Mesenteric fat pad (tissue), 1 donor: ENCODE data around the gene ABL2. TPM values are rescaled to one million over a fixed set of nuclear protein-coding genes. Genes with fewer than 3 reads are reported as not detected.
"Not testable (repeated sequence)": the region's sequence is repeated elsewhere in the genome, so short reads cannot be mapped to it uniquely, and the experiment has no call there.

Source experiments
- DNase-seq: peaks from one replicate; pipeline ENCODE4 v3.0.0-alpha.2; 2020; ENCODE audit warnings: low spot score
- total RNA-seq: library from RNA; stranded (reverse); fragmentation: NEBNext Ultra II Directional; extraction: Animal tissue kit (Norgen Biotek cat#: 25700); gene quantifications from one replicate; pipeline ENCODE4 v1.2.1, GENCODE V29; 2021
- donor health status: DM: yes; HTN: yes; CAD: no.

ABL2 gene
- total RNA-seq, 1 donor from 2014 or later = 66.7 TPM

GRCh38 chr1:179137617-179138255 is 91.7 kb downstream of the ABL2 start:
- no peak for DNase-seq

GRCh38 chr1:179135707-179136106 is 93.8 kb downstream of the ABL2 start:
- DNase-seq = not testable (repeated sequence)

GRCh38 chr1:179135168-179135567 is 94.3 kb downstream of the ABL2 start:
- not testable (repeated sequence) for DNase-seq

- no peak for DNase-seq
These were observed 99.6 kb downstream of the ABL2 start for GRCh38 chr1:179129702-179130473.

- no peak for DNase-seq
These were observed 101.0 kb downstream of the ABL2 start for GRCh38 chr1:179128520-179128919.

- DNase-seq = no peak
These were observed 102.1 kb downstream of the ABL2 start for GRCh38 chr1:179127163-179127895.

DNA sequence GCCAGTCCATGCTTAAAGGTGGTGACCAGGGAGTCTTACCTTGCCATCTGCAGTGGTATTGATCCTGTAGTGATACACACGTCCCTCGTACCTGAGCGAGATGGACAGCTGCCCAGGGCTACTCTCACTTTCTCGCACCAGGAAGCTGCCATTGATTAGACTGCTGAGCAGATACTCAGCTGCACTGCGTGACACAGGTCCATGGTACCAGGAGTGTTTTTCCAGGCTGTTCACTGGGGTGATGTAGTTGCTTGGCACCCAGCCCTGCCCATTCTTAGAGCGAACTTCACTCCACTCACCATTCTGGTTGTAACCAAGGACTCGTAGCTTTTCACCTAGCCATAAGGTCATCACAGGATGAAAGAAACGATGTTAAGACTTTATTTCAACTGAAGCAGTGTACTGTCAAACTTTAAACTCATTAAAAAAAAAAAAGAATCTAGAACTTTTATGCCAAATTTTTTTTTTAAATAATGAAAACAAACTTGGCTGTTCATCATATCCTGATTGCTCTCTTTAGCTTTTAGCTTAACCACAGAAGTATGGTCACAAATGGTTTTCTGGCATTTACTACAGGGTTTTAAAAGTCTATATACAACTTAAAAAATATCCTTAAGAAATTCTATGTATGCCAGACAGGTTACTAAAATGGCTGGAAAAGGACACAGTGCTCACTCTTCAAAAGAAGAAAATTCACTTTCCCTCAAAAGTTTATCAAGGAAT is 103.0 kb downstream of the ABL2 start:
- DNase-seq = no peak

GRCh38 chr1:179124873-179125272 is 104.6 kb downstream of the ABL2 start:
- no peak for DNase-seq

DNA sequence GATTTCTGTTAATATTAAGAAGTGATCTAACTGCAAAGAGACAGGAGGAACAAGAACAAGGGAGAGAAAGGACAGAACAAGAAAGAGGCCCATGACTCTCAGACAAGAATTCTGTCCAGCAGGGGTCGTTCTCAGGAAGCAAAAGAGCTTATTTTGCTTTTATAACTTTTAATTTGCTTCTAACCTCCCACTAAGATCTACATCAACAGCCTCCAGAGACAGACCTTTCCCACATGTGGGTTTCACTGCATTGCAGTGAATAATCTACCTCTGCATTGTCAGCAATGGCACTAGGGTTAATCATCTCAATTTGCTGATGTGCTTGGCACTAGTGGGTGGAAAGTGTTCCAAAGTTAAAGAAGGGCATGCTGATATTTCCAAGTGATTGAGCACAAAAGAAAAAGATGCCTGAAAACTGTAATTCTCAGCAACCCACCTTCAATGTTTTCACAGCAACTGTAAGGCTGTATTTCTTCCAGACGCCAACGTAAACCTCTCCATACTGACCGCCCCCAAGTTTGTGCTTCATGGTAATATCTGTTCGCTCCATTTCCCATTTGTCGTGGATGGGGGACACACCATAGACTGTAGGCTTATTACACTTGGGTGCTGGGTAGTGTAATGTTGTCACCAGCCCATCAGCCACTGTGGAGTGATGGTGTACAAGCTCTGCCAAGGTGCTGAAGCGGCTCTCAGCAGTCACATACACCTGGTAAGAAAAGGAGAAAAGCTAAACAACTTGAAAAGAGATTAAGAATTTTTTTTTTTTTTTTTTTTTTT is 108.1 kb downstream of the ABL2 start:
- DNase-seq = no peak

GRCh38 chr1:179120736-179121135 is 108.7 kb downstream of the ABL2 start:
- no peak for DNase-seq

DNA sequence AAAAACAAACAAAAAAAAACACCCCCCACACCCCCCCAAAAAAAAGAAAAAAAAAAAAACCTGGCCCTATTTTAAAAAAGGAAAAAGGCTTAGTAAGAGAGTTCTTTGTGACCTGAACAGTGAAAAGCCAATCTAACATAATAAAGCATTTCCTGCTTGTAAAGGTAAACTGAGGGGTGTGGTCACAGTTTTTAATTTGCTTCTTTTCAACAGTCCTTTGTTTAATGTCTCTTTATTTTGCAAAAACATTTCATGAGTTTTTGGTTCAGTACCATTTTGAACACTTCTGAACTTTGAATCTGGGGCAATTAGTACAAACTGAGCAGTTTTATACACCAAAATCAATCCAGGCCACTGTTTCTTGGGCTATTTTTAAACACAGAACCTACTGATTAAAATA is 110.0 kb downstream of the ABL2 start:
- no peak for DNase-seq

DNA sequence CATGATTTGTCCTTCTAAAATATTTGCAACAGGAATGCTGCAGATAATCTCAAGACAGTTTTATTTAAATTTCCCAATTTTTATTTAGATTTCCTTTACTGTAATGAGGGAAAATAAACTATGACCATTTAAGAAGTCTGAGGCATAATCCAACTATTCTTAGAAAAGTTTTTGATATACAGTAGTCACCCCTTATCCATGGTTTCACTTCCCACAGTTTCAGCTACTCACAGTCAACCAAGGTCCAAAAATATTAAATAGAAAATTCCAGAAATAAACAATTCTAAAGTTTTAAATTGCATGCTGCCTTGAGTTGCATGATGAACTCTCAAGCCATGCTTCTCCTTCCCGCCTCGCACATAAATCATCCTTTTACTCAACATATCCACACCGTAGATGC is 114.3 kb downstream of the ABL2 start:
- DNase-seq = no peak

GRCh38 chr1:179108644-179109043 is 120.8 kb downstream of the ABL2 start:
- DNase-seq = no peak

GRCh38 chr1:179107706-179108629 is 121.5 kb downstream of the ABL2 start:
- DNase-seq = peak; percentile 80

GRCh38 chr1:179105393-179105792 is 124.1 kb downstream of the ABL2 start:
- no peak for DNase-seq

- DNase-seq = no peak
These were observed 124.7 kb downstream of the ABL2 start for GRCh38 chr1:179104611-179105250.

DNA sequence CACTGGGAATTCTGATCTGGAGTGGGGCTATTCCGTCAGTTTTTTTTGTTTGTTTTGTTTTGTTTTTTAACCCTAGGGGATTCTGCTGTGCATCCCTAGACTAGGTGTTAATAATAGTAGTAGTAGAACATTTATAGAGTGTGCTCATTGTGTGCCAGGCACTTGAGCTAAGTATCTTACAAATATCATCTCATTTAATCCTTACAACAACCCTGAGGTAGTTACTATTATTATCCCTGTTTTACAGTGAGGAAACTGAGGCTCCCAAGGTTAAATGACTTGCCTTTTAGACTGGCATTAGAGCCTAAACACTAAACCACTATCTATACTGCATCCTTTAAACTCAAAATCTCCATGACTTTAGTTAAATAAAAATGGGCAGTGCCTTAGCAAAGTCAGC is 125.5 kb downstream of the ABL2 start:
- DNase-seq = no peak

- no peak for DNase-seq
These were observed 127.9 kb downstream of the ABL2 start for GRCh38 chr1:179101566-179101965.

DNA sequence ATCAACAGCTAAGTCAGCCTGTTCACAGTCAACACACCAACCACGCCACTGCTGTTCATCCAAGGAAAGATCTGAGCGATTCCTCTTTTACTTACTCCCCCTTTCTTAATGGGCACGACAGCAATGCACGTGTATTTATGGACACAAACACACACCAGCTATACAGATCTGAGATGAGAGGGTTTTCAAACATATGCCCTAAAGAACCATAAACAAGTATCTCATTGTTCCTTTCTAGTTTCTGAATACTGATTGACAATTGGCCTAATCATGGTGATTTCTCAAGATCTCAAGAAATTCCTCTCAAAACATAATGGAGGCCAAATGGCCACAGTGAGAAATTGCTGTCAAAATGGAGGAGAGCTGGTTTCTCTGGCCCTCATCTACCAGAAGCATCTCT is 129.6 kb downstream of the ABL2 start:
- DNase-seq = no peak
